Measurements from ENCODE around the gene OBI1.

DNA sequence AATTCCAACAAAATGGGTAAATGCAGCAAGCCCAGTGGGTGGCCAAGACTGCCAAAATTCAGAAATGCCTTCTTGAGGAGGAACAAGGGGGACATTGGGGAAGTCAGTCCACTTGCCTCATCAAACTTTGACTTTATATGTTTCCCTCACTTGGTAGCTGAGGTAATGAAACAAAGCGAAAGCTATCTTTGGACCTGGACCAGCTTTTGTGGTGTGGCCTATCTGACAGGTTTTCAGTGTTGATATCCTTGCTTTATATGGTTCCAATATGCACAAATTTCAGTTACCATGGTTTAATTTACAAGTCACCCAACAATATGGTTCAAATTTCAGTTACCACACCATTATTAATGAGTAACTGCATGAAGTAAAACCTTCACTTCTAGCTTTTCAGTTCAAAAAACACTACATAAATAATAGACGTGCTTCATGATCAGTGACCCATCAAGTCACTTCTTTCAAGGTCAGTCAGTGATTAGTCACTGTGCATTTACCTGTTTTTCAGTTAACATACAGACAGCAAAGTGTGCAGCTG is 38.0 kb downstream of the OBI1 start:
- TF ChIP-seq, protein P1, sequence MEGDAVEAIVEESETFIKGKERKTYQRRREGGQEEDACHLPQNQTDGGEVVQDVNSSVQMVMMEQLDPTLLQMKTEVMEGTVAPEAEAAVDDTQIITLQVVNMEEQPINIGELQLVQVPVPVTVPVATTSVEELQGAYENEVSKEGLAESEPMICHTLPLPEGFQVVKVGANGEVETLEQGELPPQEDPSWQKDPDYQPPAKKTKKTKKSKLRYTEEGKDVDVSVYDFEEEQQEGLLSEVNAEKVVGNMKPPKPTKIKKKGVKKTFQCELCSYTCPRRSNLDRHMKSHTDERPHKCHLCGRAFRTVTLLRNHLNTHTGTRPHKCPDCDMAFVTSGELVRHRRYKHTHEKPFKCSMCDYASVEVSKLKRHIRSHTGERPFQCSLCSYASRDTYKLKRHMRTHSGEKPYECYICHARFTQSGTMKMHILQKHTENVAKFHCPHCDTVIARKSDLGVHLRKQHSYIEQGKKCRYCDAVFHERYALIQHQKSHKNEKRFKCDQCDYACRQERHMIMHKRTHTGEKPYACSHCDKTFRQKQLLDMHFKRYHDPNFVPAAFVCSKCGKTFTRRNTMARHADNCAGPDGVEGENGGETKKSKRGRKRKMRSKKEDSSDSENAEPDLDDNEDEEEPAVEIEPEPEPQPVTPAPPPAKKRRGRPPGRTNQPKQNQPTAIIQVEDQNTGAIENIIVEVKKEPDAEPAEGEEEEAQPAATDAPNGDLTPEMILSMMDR (IDR thresholded peaks at IDR 0.05), result no peak
- no peak for TF ChIP-seq POLR2A (IDR thresholded peaks at IDR 0.05)
- TF ChIP-seq POLR2AphosphoS5 (IDR thresholded peaks at IDR 0.05), result no peak
- TF ChIP-seq EP300 (IDR thresholded peaks at IDR 0.05), result no peak

All from upper lobe of left lung (tissue), 4 donors.